AG04450 (cell line): ENCODE results near the gene CAMK4. TPM values are rescaled to one million over a fixed set of nuclear protein-coding genes. Genes with fewer than 3 reads are reported as not detected.

Source experiments
- CTCF ChIA-PET: fragments of 300-600, 350-600 bp; formaldehyde crosslinking; extraction: SDS; loops from one replicate; lab custom pipeline; 2022; ENCODE audit warnings: antibody characterized with exemption, inconsistent platforms; lab: Charles Lee
- POLR2A ChIA-PET: fragments of 350-600 bp; formaldehyde crosslinking; extraction: SDS; loops from one replicate; lab custom pipeline; 2021; ENCODE audit warnings: antibody characterized with exemption, inconsistent platforms; lab: Yijun Ruan, JAX
- DNase-seq: peaks from one replicate; pipeline ENCODE4 v3.0.0-alpha.2; 2011; ENCODE audit warnings: low read depth, low spot score
- H3K27ac ChIP-seq: one replicate; pipeline ENCODE4 v1.5.1; 2012; ENCODE audit warnings: low read depth, low read length, control low read depth
- H3K27me3 ChIP-seq: one replicate; pipeline ENCODE4 v1.6.0; 2012; ENCODE audit warnings: low read length; ENCODE audit not compliant: control insufficient read depth, insufficient read depth
- H3K4me3 ChIP-seq: 2 replicates; pipeline ENCODE4 v1.5.1; 2011; ENCODE audit warnings: mild to moderate bottlenecking, low read depth, low read length, control low read depth
- H3K9me3 ChIP-seq: 2 replicates; pipeline ENCODE4 v1.5.1; 2012; ENCODE audit warnings: low read length; ENCODE audit not compliant: control insufficient read depth, insufficient read depth
- polyA minus RNA-seq: library from RNA; depleted of rRNA, polyadenylated mRNA; stranded (reverse); fragments of >200 nt; gene quantifications from 2 replicates; pipeline ENCODE4 v1.2.3, GENCODE V29; 2011; rRNA and poly(A)+ RNA removed
- polyA plus RNA-seq: library from polyadenylated mRNA; depleted of rRNA; stranded (reverse); fragments of >200 nt; gene quantifications from 2 replicates; pipeline ENCODE4 v1.2.3, GENCODE V29; 2011; rRNA removed
- TF ChIP-seq, protein P1 (sequence below): IDR thresholded peaks from 2 replicates; pipeline ENCODE4 v1.5.1; 2011; ENCODE audit warnings: low read depth, low read length, control low read depth, inconsistent platforms

CAMK4 gene
- polyA plus RNA-seq (2.4 and 3.2 TPM in 2 replicates), polyA minus RNA-seq (3.8 and 4.3 TPM in 2 replicates)

DNA sequence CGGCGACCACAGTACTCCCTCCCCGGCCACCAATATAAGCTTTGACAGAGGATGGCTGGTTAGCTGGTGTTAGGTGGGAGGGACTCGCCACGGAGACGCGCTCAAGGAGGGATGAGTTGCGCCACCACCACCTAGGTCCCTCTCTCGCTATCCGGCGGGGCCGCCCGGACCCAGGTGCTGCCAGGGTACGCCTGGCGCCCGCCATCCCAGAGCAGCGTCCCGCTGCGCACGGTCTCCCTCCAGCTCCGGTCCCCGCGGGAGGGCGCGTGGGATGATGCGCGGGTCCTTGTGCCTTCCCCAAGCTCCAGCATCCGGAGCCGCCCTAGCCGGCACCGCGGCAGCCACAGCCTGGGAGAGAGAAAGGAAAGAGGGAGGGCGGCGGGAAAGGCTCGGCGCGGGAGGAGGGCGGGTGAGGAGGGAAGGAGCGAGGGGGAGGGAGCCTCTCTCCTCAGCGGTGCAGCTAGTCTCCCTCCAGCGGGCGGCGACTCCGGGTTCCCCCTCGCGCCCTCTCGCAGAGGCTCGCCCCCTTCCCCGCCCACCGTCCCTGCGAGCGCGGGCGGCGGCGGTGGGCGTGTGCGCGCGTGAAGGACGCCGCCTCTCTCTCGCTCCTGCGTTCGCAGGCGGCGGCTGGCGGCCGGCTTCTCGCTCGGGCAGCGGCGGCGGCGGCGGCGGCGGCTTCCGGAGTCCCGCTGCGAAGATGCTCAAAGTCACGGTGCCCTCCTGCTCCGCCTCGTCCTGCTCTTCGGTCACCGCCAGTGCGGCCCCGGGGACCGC lies at the start of gene CAMK4:
TSS of gene CAMK4 (plus strand) at position 598 of the 774 bp plus-strand sequence. CDS start at position 698, 100 bp downstream.
- no peaks in the 10 kb centered on the region for H3K9me3 ChIP-seq
- peak; percentile 23 for DNase-seq
- CTCF ChIA-PET: interaction anchor here (0.6 kb wide), 2 partner anchors 101 to 733 kb away, joined by 3 read pairs; no protein-coding TSS in a partner anchor
- H3K4me3 ChIP-seq: peak within 1 kb of the TSS; percentile 70
- TF ChIP-seq, protein P1, sequence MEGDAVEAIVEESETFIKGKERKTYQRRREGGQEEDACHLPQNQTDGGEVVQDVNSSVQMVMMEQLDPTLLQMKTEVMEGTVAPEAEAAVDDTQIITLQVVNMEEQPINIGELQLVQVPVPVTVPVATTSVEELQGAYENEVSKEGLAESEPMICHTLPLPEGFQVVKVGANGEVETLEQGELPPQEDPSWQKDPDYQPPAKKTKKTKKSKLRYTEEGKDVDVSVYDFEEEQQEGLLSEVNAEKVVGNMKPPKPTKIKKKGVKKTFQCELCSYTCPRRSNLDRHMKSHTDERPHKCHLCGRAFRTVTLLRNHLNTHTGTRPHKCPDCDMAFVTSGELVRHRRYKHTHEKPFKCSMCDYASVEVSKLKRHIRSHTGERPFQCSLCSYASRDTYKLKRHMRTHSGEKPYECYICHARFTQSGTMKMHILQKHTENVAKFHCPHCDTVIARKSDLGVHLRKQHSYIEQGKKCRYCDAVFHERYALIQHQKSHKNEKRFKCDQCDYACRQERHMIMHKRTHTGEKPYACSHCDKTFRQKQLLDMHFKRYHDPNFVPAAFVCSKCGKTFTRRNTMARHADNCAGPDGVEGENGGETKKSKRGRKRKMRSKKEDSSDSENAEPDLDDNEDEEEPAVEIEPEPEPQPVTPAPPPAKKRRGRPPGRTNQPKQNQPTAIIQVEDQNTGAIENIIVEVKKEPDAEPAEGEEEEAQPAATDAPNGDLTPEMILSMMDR: peak; percentile 32; the same call in 1 of the 2 replicates
- no peaks in the 10 kb centered on the region for H3K27me3 ChIP-seq
- POLR2A ChIA-PET: interaction anchor here (0.7 kb wide), 1 partner anchor 1184 kb away, joined by 5 read pairs; no protein-coding TSS in a partner anchor
- no peak within 1 kb of the TSS for H3K27ac ChIP-seq

DNA sequence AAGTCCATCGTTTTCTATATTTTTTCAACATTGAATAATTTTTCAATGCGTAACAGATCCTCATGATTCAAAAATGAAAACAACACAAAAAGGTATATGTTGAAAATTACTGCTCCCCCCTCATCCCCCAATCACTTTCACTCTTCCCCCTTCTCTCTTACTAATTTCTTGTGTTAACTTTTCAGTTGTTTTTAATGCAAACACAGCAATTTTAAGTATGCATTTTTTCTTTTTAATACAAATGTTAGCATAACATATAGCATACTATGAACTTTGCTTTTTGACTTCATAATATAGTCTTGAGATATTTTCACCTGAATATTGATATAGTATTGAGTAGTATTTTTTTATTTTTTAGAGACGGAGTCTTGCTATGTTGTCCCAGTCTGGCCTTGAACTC lies 41.1 kb upstream of the CAMK4 start:
- Histone ChIP-seq H3K27ac (no peak overlapping the region), H3K4me3 (no peak overlapping the region), H3K27me3 (peaks cover 3% of the 10 kb centered on the region), H3K9me3 (no peaks in the 10 kb centered on the region)
- TF ChIP-seq, protein P1: no peak
- ChIA-PET CTCF (no interaction called here), POLR2A (interaction anchor here (0.7 kb wide), 1 partner anchor 798 kb away, joined by 3 read pairs; no protein-coding TSS in a partner anchor)
- no peak for DNase-seq

DNA sequence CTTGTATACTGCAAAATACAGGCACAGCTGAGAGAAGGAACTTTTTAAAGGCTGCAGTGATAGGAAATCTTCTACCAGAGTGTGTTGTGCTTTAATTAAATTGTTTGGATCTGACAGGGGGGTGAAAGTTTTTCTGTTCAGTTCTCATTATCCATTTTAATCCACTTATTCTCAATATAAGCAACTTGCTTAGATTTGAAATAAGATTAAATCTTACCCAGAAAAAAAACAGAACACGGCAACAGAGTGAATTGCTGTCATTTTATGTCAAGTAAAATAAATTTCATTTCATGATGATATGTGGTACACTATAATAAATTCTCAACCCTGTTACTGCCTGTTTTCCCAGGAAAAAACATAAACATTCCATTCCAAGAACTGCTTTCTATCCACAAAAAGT lies 37.1 kb upstream of the CAMK4 start:
- H3K9me3 ChIP-seq: no peaks in the 10 kb centered on the region
- no peak overlapping the region for H3K4me3 ChIP-seq
- POLR2A ChIA-PET: no interaction called here
- CTCF ChIA-PET: no interaction called here
- no peaks in the 10 kb centered on the region for H3K27me3 ChIP-seq
- TF ChIP-seq, protein P1: no peak
- no peak for DNase-seq
- no peak overlapping the region for H3K27ac ChIP-seq

DNA sequence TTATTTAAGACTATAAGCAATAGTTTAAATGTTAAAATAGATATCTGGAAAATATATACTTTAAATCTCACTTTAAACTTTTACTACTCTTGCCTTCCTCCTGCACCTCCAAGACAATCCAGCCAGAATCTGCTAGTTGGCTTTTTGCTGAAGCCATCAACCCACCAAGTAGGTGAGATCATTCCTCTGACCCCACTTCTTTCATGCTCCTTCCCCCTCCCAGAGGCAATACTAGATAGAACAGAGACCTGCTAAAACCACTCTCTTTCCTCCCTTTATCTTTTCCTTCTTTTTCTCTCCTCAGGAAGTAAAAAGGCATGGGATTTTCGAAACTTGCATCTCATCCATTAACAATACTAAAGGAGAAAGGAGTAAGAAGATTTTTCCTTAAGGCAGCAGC lies 30.1 kb upstream of the CAMK4 start:
- ChIA-PET POLR2A (no interaction called here), CTCF (no interaction called here)
- H3K27me3 ChIP-seq: no peaks in the 10 kb centered on the region
- H3K9me3 ChIP-seq: no peaks in the 10 kb centered on the region
- TF ChIP-seq, protein P1: no peak
- no peak overlapping the region for H3K27ac ChIP-seq
- H3K4me3 ChIP-seq: no peak overlapping the region
- no peak for DNase-seq

DNA sequence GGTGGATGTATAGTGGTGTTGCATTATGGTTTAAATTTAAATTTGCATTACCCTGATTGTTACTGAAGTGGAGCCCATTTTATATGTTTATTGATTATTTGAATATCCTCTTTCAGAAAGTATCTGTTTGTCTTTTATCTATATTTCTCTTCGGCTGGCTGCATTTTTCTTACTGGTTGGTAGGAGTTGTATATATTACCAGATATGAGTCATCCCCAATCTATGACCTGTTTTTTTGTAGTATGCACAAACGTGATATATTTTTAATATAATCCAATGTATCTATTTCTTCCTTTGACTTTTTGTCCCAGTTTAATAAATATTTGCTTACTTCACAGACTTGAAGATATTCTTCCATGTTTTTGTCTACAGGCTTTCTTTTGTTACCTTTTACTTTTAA lies 29.3 kb upstream of the CAMK4 start:
- Histone ChIP-seq H3K27me3 (no peaks in the 10 kb centered on the region), H3K27ac (no peak overlapping the region), H3K4me3 (no peak overlapping the region), H3K9me3 (no peaks in the 10 kb centered on the region)
- POLR2A ChIA-PET: interaction anchor here (0.7 kb wide), 1 partner anchor 182 kb away, joined by 3 read pairs; no protein-coding TSS in a partner anchor
- CTCF ChIA-PET: no interaction called here
- TF ChIP-seq, protein P1: no peak
- DNase-seq: no peak
